IMR-90 (cell line): ENCODE data around the gene KRT73. TPM values are rescaled to one million over a fixed set of nuclear protein-coding genes. Genes with fewer than 3 reads are reported as not detected.

Experiments
- ATAC-seq: fragments of 200-7000 bp; cut with Tn5 transposase; 2 replicates; pipeline ENCODE4 v1.9.1; 2020; ENCODE audit warnings: low read depth, mild to moderate bottlenecking, moderate library complexity
- BruUV-seq: library from RNA; stranded (reverse); fragments of 400-500 nt; replicated peaks from 2 replicates; lab custom pipeline; 2021; lab: Mats Ljungman, UMichigan
- CTCF ChIA-PET: fragments of 300-600 bp; formaldehyde crosslinking; extraction: SDS; loops from one replicate; lab custom pipeline; 2021; ENCODE audit warnings: antibody characterized with exemption; lab: Yijun Ruan, JAX
- POLR2A ChIA-PET: fragments of 300-600 bp; sonication (Branson Sonifier 250); formaldehyde crosslinking; loops from one replicate; lab custom pipeline; 2022; ENCODE audit warnings: antibody characterized with exemption; ENCODE audit not compliant: unreplicated experiment; lab: Charles Lee
- DNase-seq: peaks from one replicate; pipeline ENCODE4 v3.0.0; 2013
- H2AFZ ChIP-seq: replicated peaks from 2 replicates; pipeline ENCODE3; 2013; ENCODE audit warnings: low read length, mild to moderate bottlenecking; ENCODE audit not compliant: poor library complexity
- H2AK5ac ChIP-seq: 2 replicates; pipeline ENCODE4 v1.6.1; 2013; ENCODE audit warnings: low read depth, low read length, inconsistent platforms
- H2AK9ac ChIP-seq: replicated peaks from 2 replicates; pipeline ENCODE3; 2013; ENCODE audit warnings: mild to moderate bottlenecking, low read depth, low read length, moderate library complexity; ENCODE audit not compliant: poor library complexity
- H2BK120ac ChIP-seq: 2 replicates; pipeline ENCODE4 v1.6.1; 2013; ENCODE audit warnings: low read depth, low read length, inconsistent platforms
- H2BK15ac ChIP-seq: 3 replicates; pipeline ENCODE4 v1.6.1; 2013; ENCODE audit warnings: low read depth, low read length, inconsistent platforms
- H2BK20ac ChIP-seq: 2 replicates; pipeline ENCODE4 v1.6.1; 2013; ENCODE audit warnings: low read depth, mild to moderate bottlenecking, inconsistent platforms, low read length, moderate library complexity
- H2BK5ac ChIP-seq: 2 replicates; pipeline ENCODE4 v1.6.1; 2013; ENCODE audit warnings: mild to moderate bottlenecking, low read depth, low read length, inconsistent platforms; ENCODE audit not compliant: poor library complexity, severe bottlenecking
- H3K14ac ChIP-seq: replicated peaks from 2 replicates; pipeline ENCODE4 v1.6.1; 2013; ENCODE audit warnings: low read depth, low read length, inconsistent platforms
- H3K18ac ChIP-seq: 2 replicates; pipeline ENCODE4 v1.6.1; 2013; ENCODE audit warnings: low read depth, low read length, control low read depth
- H3K23ac ChIP-seq: 2 replicates; pipeline ENCODE4 v1.6.1; 2013; ENCODE audit warnings: low read depth, low read length, inconsistent platforms
- H3K27ac ChIP-seq: 2 replicates; pipeline ENCODE4 v1.5.1; 2013; ENCODE audit warnings: mild to moderate bottlenecking, control low read depth, low read length; ENCODE audit not compliant: insufficient read depth
- H3K27me3 ChIP-seq: 2 replicates; pipeline ENCODE4 v1.6.1; 2013; ENCODE audit warnings: low read length; ENCODE audit not compliant: control insufficient read depth, insufficient read depth
- H3K36me3 ChIP-seq: 2 replicates; pipeline ENCODE4 v1.6.1; 2013; ENCODE audit warnings: low read length, mixed read lengths; ENCODE audit not compliant: control insufficient read depth, insufficient read depth
- H3K4ac ChIP-seq: 2 replicates; pipeline ENCODE4 v1.6.1; 2013; ENCODE audit warnings: low read depth, low read length, inconsistent platforms
- H3K4me1 ChIP-seq: 2 replicates; pipeline ENCODE4 v1.6.1; 2013; ENCODE audit warnings: low read length, mixed read lengths; ENCODE audit not compliant: control insufficient read depth, insufficient read depth
- H3K4me2 ChIP-seq: 2 replicates; pipeline ENCODE4 v1.6.1; 2013; ENCODE audit warnings: low read depth, mild to moderate bottlenecking, control low read depth, low read length, moderate library complexity
- H3K4me3 ChIP-seq: 2 replicates; pipeline ENCODE4 v1.5.1; 2013; ENCODE audit warnings: low read depth, mild to moderate bottlenecking, control low read depth, low read length, moderate library complexity; ENCODE audit not compliant: insufficient read depth
- H3K56ac ChIP-seq: 2 replicates; pipeline ENCODE4 v1.6.1; 2013; ENCODE audit warnings: low read length, inconsistent platforms; ENCODE audit not compliant: insufficient read depth; ENCODE audit errors: extremely low read depth
- H3K79me1 ChIP-seq, 2 experiments: 2 replicates each; pipeline ENCODE4 v1.6.1; 2013; ENCODE audit warnings: low read length in 2 of 2, inconsistent platforms in 1 of 2, low read depth in 1 of 2
- H3K9ac ChIP-seq: 2 replicates; pipeline ENCODE4 v1.6.1; 2013; ENCODE audit warnings: low read depth, low read length, control low read depth
- H3K9me1 ChIP-seq: 2 replicates; pipeline ENCODE4 v1.6.1; 2013; ENCODE audit warnings: low read length, inconsistent platforms; ENCODE audit not compliant: insufficient read depth
- H3K9me3 ChIP-seq: 2 replicates; pipeline ENCODE4 v1.6.1; 2013; ENCODE audit warnings: low read length; ENCODE audit not compliant: control insufficient read depth, insufficient read depth
- H4K20me1 ChIP-seq: 2 replicates; pipeline ENCODE4 v1.6.1; 2013; ENCODE audit warnings: low read length, inconsistent platforms; ENCODE audit not compliant: insufficient read depth
- H4K5ac ChIP-seq: 2 replicates; pipeline ENCODE4 v1.6.1; 2013; ENCODE audit warnings: mild to moderate bottlenecking, low read depth, low read length, control low read depth
- H4K8ac ChIP-seq, 2 experiments: 2 replicates each; pipeline ENCODE4 v1.6.1; 2013; ENCODE audit warnings: low read depth in 2 of 2, low read length in 2 of 2, control low read depth in 1 of 2, inconsistent platforms in 1 of 2
- H4K91ac ChIP-seq: 2 replicates; pipeline ENCODE4 v1.6.1; 2013; ENCODE audit warnings: low read depth, low read length, inconsistent platforms; ENCODE audit not compliant: insufficient read depth
- BHLHE40 ChIP-seq: fragments of 150-350 bp; IDR thresholded peaks from 2 replicates; pipeline ENCODE4 v1.6.1; 2016; ENCODE audit warnings: mild to moderate bottlenecking, low read depth, low read length
- CEBPB ChIP-seq: IDR thresholded peaks from 2 replicates; pipeline ENCODE4 v1.6.1; 2012; ENCODE audit warnings: low read depth, low read length, improper control_type of control experiment
- CHD1 ChIP-seq: IDR thresholded peaks from 2 replicates; pipeline ENCODE4 v1.6.1; 2012; ENCODE audit warnings: low read depth, low read length, improper control_type of control experiment
- FOS ChIP-seq: fragments of 150-350 bp; IDR thresholded peaks from 2 replicates; pipeline ENCODE4 v1.6.1; 2016; ENCODE audit warnings: low read depth, low read length
- MAFK ChIP-seq: IDR thresholded peaks from 2 replicates; pipeline ENCODE4 v1.6.1; 2012; ENCODE audit warnings: low read depth, low read length, improper control_type of control experiment
- MAZ ChIP-seq: IDR thresholded peaks from 2 replicates; pipeline ENCODE4 v1.6.1; 2012; ENCODE audit warnings: low read depth, mild to moderate bottlenecking, low read length, improper control_type of control experiment, moderate library complexity, borderline replicate concordance
- MXI1 ChIP-seq: IDR thresholded peaks from 2 replicates; pipeline ENCODE4 v1.6.1; 2012; ENCODE audit warnings: low read depth, mild to moderate bottlenecking, low read length, moderate library complexity, borderline replicate concordance
- NFE2L2 ChIP-seq: fragments of 150-350 bp; IDR thresholded peaks from 2 replicates; pipeline ENCODE4 v1.6.1; 2016; ENCODE audit warnings: low read depth, mild to moderate bottlenecking, low read length
- RAD21 ChIP-seq: IDR thresholded peaks from 2 replicates; pipeline ENCODE4 v1.6.1; 2012; ENCODE audit warnings: low read length, improper control_type of control experiment
- RCOR1 ChIP-seq: IDR thresholded peaks from 2 replicates; pipeline ENCODE4 v1.6.1; 2012; ENCODE audit warnings: mild to moderate bottlenecking, low read length, improper control_type of control experiment; ENCODE audit not compliant: insufficient replicate concordance
- RFX5 ChIP-seq: IDR thresholded peaks from 2 replicates; pipeline ENCODE4 v1.8.0; 2012; ENCODE audit warnings: low read depth, mild to moderate bottlenecking, low read length, moderate library complexity
- SMC3 ChIP-seq: fragments of 150-350 bp; IDR thresholded peaks from 2 replicates; pipeline ENCODE4 v1.6.1; 2016; ENCODE audit warnings: low read depth, mild to moderate bottlenecking, antibody characterized with exemption, low read length, moderate library complexity
- WGBS, 2 experiments: methylation state at CpG; one replicate each; pipeline versions ENCODE4 v1.1.5 to v1.1.7; 2013; ENCODE audit warnings: missing lambda C conversion rate in 2 of 2; ENCODE audit not compliant: insufficient read length in 1 of 2; ENCODE audit errors: extremely low coverage in 2 of 2; 5-methylcytosine and 5-hydroxymethylcytosine counted together
- dilution Hi-C: fragments of 300-500 bp; cut with HindIII; formaldehyde crosslinking; loops from one replicate; pipeline ENCODE4 v1.14.3; 2018; ENCODE audit warnings: low sequenced_read_pairs; ENCODE audit not compliant: unreplicated experiment
- in situ Hi-C: fragments of 300-500 bp; cut with MboI; formaldehyde crosslinking; loops from 3 replicates; pipeline ENCODE4 v1.14.3; 2019; ENCODE audit warnings: low sequenced_read_pairs, inconsistent platforms, mixed read lengths
- intact Hi-C: fragments of 100-400 bp; cut with micrococcal nuclease; formaldehyde crosslinking; loops from 2 replicates; pipeline ENCODE4 v1.10.0; 2022
- polyA plus RNA-seq, 3 experiments: library from polyadenylated mRNA; depleted of rRNA; stranded (reverse); fragments of >200 nt; gene quantifications; 2 replicates each; pipeline ENCODE4 v1.2.3, GENCODE V29; 2012; ENCODE audit warnings: low replicate concordance in 1 of 3
- total RNA-seq: library from RNA; depleted of rRNA; stranded (reverse); fragments of >200 nt; gene quantifications from 2 replicates; pipeline ENCODE4 v1.2.3, GENCODE V29; 2012
- TF ChIP-seq, protein P1 (sequence below): fragments of 150-350 bp; IDR thresholded peaks from 2 replicates; pipeline ENCODE4 v1.6.1; 2017; ENCODE audit warnings: mild to moderate bottlenecking, antibody characterized with exemption, low read length, low read depth
- TF ChIP-seq, protein P2 (sequence below): fragments of 150-350 bp; IDR thresholded peaks from 2 replicates; pipeline ENCODE4 v1.6.1; 2016; ENCODE audit warnings: low read depth, mild to moderate bottlenecking, low read length, moderate library complexity, borderline replicate concordance
- TF ChIP-seq, protein P3 (sequence below): conservative IDR thresholded peaks from 2 replicates; pipeline ENCODE4 v1.5.1; 2012; ENCODE audit warnings: mild to moderate bottlenecking, low read depth, low read length, improper control_type of control experiment

The KRT73 gene
- total and polyA plus RNA-seq, 2 of the 4 experiments (the other 2 are of a cell fraction), result not detected

DNA sequence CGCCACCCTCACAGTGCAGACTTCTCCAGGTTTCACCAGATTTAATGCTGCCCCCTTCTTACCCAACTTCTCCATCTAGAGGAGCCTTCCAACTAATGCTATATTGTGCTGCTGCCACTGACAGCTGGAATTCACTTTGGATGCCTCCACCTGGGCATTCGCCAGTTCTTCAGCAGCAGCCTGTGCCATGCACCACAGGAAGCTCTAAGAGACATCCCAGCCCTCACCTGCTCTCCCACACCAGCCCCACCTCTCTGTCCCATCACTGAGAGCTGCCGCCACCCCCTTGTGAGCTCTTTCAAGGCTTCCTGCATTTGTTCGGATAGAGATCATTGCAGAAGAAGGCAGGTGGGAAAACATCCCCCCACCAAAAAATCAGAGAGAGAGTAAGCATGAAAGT lies 38.3 kb upstream of the KRT73 start:
- dilution Hi-C loops (no loop called here), intact Hi-C loops (no loop called here), in situ Hi-C loops (no loop called here)
- Histone ChIP-seq H4K8ac (no peak overlapping the region), H4K5ac (no peak overlapping the region), H3K23ac (no peak overlapping the region), H3K27ac (no peak overlapping the region), H2AK9ac (no peak overlapping the region), H3K9me3 (no peaks in the 10 kb centered on the region), H3K18ac (no peak overlapping the region), H3K4me3 (no peak overlapping the region), H2BK5ac (no peak overlapping the region), H3K14ac (no peak overlapping the region), H3K79me1 (no peaks in the 10 kb centered on the region), H3K4ac (no peak overlapping the region), H3K36me3 (no peaks in the 10 kb centered on the region), H2BK120ac (no peak overlapping the region), H3K56ac (no peak overlapping the region), H3K4me2 (no peak overlapping the region), H3K9me1 (no peaks in the 10 kb centered on the region), H3K4me1 (no peaks in the 10 kb centered on the region), H4K20me1 (no peaks in the 10 kb centered on the region), H3K9ac (no peak overlapping the region), H2BK15ac (no peak overlapping the region), H2BK20ac (no peak overlapping the region), H2AFZ (no peak overlapping the region), H4K91ac (no peak overlapping the region), H3K27me3 (peaks cover 15% of the 10 kb centered on the region), H2AK5ac (no peak overlapping the region)
- BruUV-seq, result no TSS peak
- DNase-seq, result no peak
- 50% methylated on average over 1 of the region's 4 CpGs; no CpG with 5 or more reads in 1 of the 2 experiments for WGBS, 2 experiments
- POLR2A ChIA-PET, result no interaction called here
- ATAC-seq, result no peak
- CTCF ChIA-PET, result no interaction called here
- TF ChIP-seq RCOR1 (no peak), SMC3 (no peak), CHD1 (no peak), RFX5 (no peak), MAFK (no peak), CEBPB (no peak), FOS (no peak), RAD21 (no peak), NFE2L2 (no peak), BHLHE40 (no peak), MXI1 (no peak), MAZ (no peak)
- TF ChIP-seq, protein P1, sequence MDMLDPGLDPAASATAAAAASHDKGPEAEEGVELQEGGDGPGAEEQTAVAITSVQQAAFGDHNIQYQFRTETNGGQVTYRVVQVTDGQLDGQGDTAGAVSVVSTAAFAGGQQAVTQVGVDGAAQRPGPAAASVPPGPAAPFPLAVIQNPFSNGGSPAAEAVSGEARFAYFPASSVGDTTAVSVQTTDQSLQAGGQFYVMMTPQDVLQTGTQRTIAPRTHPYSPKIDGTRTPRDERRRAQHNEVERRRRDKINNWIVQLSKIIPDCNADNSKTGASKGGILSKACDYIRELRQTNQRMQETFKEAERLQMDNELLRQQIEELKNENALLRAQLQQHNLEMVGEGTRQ, result no peak
- TF ChIP-seq, protein P2, sequence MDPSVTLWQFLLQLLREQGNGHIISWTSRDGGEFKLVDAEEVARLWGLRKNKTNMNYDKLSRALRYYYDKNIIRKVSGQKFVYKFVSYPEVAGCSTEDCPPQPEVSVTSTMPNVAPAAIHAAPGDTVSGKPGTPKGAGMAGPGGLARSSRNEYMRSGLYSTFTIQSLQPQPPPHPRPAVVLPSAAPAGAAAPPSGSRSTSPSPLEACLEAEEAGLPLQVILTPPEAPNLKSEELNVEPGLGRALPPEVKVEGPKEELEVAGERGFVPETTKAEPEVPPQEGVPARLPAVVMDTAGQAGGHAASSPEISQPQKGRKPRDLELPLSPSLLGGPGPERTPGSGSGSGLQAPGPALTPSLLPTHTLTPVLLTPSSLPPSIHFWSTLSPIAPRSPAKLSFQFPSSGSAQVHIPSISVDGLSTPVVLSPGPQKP, result no peak
- TF ChIP-seq, protein P3, sequence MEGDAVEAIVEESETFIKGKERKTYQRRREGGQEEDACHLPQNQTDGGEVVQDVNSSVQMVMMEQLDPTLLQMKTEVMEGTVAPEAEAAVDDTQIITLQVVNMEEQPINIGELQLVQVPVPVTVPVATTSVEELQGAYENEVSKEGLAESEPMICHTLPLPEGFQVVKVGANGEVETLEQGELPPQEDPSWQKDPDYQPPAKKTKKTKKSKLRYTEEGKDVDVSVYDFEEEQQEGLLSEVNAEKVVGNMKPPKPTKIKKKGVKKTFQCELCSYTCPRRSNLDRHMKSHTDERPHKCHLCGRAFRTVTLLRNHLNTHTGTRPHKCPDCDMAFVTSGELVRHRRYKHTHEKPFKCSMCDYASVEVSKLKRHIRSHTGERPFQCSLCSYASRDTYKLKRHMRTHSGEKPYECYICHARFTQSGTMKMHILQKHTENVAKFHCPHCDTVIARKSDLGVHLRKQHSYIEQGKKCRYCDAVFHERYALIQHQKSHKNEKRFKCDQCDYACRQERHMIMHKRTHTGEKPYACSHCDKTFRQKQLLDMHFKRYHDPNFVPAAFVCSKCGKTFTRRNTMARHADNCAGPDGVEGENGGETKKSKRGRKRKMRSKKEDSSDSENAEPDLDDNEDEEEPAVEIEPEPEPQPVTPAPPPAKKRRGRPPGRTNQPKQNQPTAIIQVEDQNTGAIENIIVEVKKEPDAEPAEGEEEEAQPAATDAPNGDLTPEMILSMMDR, result no peak
